HG03521 (cell line): Measurements from ENCODE around the gene FSTL1.
A peak's percentile ranks its signal among the peaks of the same experiment; 100 is the strongest.
"Not testable (repeated sequence)": the region's sequence is repeated elsewhere in the genome, so short reads cannot be mapped to it uniquely, and the experiment has no call there.

Experiments used
- ATAC-seq: cut with Tn5 transposase; IDR thresholded peaks from one replicate; pipeline ENCODE4 v1.9.1; 2021; ENCODE audit warnings: mild to moderate bottlenecking, moderate library complexity; ENCODE audit not compliant: unreplicated experiment

Gene FSTL1

DNA sequence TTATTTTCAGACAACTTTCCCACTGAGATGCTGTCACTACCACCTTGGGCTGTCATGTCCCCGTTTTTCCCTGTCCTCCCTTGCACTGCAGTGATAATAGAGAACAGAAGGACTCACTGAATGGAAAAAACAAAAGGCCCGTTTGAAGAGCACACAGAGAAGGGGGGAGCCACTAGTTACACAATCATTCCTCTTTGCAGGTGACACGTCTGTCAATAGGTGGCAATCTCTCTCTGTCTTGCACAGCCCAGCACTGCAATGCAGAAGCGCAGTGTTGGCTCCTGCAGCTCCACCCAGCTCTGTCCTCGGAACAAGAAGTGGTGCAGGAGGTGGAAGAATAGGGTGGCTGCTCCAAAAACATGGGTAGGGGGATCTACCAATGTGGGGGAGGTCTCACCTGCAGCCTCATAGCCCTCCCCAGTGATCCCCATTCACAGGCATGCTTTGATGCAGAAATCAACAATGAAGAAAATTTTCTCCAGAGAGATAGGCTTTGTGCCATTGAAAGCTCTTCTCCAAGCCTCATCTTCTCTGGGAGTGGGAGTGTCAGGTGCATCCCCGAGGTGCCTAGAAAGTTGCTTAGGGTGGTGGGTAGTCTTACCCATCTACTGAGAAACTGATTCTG lies 31.8 kb downstream of the FSTL1 start:
- peak; percentile 60 for ATAC-seq

GRCh38 chr3:120418446-120418845 lies 32.3 kb downstream of the FSTL1 start:
- no peak for ATAC-seq

GRCh38 chr3:120417272-120417911 lies 33.4 kb downstream of the FSTL1 start:
- peak; percentile 99 for ATAC-seq

- ATAC-seq: peak; percentile 31
These were observed 33.9 kb downstream of the FSTL1 start for GRCh38 chr3:120416868-120417267.

DNA sequence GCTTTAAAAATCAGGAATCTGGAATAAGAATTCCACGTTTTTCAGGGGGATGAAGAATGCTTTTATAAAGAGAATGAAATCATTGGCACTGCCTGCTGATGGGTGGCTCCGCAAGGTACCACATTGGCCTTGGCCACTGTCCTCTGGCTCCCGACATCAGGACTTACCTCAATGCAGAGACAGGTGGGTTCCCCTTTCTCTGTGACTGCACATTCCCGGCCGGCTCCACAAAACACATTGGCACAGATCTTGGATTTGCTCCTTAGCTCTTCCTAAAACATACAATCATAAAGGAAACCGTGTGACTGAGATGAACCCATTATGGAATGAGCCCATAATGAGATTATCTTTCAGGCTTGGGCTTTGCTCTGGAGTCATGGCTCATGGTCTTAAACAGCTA lies 35.0 kb downstream of the FSTL1 start:
- ATAC-seq: no peak

DNA sequence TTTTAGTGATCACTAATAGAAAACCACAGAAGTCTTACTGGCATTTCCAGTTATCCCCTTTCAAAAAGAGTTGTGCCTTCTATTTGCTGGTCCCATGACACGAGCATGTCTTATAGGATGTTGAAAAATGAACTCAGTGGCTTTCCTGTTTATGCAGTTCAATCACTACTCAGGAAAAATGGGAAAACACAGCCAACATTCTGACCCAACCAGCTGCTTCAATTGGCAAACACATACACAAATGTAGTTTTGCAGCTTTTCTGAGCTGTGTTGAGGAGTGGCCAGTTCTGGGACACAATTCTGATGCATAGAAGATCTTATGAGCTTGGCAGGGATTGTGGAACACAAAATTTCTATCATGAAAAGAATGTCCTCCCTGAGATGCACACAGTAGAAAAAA lies 40.3 kb downstream of the FSTL1 start:
- ATAC-seq: no peak

- no peak for ATAC-seq
These were observed 40.7 kb downstream of the FSTL1 start for GRCh38 chr3:120410116-120410515.

GRCh38 chr3:120407508-120408287 lies 43.1 kb downstream of the FSTL1 start:
- no peak for ATAC-seq

GRCh38 chr3:120404876-120405275 lies 45.9 kb downstream of the FSTL1 start:
- no peak for ATAC-seq

DNA sequence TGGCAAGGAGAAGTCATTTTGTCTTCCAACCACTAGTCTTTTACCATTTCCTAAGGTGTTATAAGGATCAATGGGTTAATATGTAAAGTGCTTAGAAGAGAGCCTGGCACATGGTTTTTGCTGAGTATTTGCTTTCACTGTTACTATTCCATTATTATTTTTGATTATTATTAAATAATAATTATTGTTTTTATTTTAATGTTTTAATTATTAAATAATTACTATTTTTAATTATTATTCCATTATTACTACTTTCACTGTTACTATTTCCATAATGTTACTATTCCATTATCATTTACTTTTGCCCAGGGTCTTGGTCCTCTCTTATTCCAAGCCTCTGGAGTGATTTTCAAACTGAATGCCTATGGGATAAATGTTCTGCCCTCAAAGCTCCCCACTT lies 48.5 kb downstream of the FSTL1 start:
- no peak for ATAC-seq

- peak; percentile 68 for ATAC-seq
These were observed 51.4 kb downstream of the FSTL1 start for GRCh38 chr3:120399372-120399771.

DNA sequence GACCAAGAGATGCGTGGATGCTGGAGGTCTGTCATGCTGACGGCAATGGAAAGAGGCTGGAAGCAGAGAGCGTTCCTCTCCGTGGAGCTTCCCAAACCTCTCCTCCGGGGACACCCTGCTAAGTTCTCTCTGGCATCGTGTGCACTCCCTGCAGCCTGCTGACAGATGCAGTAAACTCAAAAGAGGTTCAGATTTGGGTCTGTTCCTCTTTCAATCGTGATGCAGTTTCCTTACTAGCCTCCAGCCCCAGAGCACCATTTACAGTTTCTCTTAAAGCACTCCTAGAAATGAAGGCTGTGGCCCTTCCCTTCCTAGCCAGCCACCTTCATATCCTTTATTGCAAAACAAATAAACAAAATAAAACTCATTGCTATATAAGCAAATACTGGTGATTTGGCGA lies 54.3 kb downstream of the FSTL1 start:
- no peak for ATAC-seq

DNA sequence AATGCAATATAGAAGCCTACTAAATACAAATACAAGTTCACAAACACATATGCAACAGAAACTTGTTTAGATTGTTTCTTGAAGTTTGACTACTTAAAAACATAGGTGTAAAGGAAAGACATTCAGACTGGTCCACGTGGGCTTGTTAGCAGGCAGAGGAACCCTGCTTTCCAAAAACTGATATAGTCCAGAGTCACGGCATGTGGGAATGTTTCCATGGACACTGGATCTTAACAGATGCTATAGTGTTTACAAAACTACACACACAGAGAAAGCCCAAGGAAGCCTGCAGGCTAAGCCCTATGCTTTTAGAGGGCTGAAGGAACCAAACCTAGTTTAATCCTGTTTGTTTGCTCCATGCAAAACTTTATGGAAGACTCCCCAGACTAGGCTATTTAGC lies 56.4 kb downstream of the FSTL1 start:
- no peak for ATAC-seq

DNA sequence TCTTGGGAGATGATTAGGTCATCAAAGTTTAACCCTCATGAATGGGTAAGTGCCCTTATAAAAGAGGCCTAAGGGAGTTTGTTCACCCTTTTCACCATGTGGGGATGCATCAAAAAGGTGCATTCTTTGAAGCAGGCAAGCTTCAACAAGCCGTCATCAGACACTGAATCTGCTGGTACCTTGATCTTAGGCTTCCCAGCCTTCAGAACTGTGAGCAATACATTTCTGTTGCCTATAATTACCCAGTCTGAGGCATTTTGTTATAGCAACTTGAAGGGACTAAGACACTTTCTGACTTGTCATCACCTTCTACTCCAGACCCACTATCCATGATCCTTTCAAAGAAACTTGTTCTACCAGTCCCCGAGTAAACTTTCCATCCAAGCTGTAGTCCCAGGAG lies 57.0 kb downstream of the FSTL1 start:
- no peak for ATAC-seq

DNA sequence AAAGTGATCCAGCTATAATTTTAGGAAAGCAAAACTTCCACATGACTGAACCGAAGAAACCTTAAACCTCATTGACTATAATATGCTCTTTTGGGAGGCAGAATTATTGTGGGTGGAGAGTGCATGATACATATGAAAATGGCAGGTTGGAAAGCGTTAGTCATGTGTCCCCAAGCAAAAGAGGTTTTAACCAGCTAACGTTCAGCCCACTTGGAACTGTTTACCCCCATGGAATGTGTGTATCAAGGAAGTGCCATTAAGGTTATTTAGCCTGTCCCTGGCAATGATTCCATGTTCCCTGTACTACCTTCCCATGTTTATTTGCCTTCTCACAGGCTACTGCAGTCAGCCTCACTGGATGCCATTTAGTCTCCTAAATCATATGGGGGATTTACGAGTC lies 57.5 kb downstream of the FSTL1 start:
- no peak for ATAC-seq

GRCh38 chr3:120382941-120383447 lies 67.8 kb downstream of the FSTL1 start:
- ATAC-seq: no peak

DNA sequence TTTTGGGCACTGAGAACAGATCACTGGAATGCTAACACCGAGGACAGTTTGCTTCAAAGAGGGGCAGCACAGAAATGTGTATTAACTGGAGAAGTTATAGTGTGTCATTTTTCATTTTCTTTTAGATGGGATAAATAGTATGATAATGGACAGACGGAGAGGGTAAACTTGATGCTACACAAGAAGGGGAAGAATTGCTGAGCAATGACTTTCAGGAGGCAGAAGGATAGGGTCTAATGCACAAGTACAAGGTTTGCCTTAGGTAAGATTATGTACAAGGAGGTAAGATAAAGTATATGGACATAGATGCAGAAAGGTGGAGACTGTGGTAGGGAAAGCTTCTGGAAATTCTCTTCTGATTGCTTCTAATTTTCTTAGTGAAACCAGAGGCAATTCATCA lies 69.3 kb downstream of the FSTL1 start:
- ATAC-seq: no peak

GRCh38 chr3:120377948-120378347 lies 72.8 kb downstream of the FSTL1 start:
- not testable (repeated sequence) for ATAC-seq

DNA sequence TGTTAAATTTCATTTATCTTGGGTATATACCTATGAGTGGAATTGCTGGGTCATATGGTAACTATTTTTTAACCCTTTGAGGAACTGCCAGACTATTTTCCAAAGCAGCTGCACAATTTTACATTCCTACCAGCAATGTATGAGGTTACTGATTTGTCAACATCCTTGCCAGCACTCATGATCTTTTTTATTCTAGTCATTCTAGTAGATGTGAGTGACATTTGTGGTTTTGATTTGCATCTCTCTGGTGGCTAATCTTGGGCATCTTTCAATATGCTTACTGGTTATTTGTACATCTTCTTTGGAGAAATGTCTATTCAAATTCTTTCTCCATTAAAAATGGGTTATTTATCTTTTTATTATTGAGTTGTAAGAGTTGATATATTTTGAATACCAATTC lies 80.3 kb downstream of the FSTL1 start:
- peak; percentile 41 for ATAC-seq

DNA sequence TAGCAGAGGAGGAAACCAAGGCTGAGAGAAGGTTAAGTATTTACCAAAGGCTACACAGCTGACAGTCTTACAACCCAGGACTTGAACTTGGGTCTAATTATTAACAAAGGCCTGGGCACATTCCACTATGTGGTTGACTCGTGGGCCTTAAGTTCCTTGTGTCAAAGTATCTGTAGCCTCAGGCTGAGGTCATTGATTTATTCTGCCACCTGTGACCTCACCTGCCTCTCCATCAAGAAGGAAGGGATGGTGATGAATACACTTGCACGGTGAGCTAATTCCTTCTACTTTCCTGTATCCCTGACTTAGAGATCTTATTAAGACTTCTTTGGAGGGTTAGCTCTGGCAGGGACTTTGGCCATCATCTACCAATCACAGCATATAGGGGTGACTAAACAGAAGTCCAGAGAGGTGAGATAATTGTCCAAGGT lies 81.7 kb downstream of the FSTL1 start:
- peak; percentile 78 for ATAC-seq

DNA sequence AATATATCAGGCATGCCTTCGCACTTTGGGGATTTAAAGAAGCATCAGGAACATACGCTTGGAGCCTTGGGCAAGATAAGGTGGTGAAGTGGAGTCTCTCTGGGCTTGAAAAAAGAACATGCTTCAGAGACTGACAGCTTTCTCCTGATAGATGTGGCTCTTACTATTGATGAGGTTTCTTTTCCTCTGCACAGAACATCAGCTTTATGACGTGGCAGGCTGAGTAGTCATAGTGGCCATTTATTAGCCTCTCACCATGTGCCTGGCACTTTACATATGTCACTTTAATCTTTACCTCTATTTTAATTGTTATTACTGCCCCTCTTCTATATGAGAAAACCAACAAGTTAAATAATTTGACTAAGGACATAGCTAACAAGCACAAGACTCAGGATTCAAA lies 82.6 kb downstream of the FSTL1 start:
- ATAC-seq: no peak

DNA sequence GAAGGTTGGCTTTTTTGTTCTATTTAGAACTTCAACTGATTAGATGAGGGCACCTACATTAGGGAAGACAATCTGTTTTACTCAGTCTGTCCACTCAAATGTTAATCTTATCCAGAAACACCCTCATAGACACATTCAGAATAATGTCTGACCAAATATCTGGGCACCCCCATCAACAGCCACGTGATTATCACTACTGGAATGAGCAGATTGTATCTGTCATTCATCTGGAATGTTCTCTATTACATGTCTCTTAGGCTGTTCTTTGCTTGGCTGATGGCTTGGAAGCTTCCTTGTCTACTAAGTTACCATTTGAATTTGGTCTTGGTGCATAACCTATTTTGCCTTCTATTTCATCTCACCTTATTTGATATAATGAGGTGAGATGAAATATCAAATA lies 86.0 kb downstream of the FSTL1 start:
- ATAC-seq: no peak
